ENCODE data around the gene USP3. TPM values are rescaled to one million over a fixed set of nuclear protein-coding genes. Genes with fewer than 3 reads are reported as not detected.

USP3 gene
- total and polyA plus RNA-seq, 2 donors (not counting 1 experiment from before 2014, with no cell fraction given), result 21.3 to 55.5 TPM

- no peaks in the 10 kb centered on the region for H3K36me3 ChIP-seq (ENCODE audit: control insufficient read depth, insufficient read depth, low read length)
- TF ChIP-seq, protein P1, sequence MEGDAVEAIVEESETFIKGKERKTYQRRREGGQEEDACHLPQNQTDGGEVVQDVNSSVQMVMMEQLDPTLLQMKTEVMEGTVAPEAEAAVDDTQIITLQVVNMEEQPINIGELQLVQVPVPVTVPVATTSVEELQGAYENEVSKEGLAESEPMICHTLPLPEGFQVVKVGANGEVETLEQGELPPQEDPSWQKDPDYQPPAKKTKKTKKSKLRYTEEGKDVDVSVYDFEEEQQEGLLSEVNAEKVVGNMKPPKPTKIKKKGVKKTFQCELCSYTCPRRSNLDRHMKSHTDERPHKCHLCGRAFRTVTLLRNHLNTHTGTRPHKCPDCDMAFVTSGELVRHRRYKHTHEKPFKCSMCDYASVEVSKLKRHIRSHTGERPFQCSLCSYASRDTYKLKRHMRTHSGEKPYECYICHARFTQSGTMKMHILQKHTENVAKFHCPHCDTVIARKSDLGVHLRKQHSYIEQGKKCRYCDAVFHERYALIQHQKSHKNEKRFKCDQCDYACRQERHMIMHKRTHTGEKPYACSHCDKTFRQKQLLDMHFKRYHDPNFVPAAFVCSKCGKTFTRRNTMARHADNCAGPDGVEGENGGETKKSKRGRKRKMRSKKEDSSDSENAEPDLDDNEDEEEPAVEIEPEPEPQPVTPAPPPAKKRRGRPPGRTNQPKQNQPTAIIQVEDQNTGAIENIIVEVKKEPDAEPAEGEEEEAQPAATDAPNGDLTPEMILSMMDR (conservative IDR thresholded peaks at IDR 0.05 in 1 of 2, IDR thresholded peaks at IDR 0.05 in 1 of 2; ENCODE audit: low read depth in 1 of 2, low read length in 2 of 2), result no peak
- no peak for TF ChIP-seq EZH2 (IDR thresholded peaks at IDR 0.05; ENCODE audit: low read length, missing control alignments)
These were observed 46.4 kb upstream of the USP3 start for GRCh38 chr15:63458026-63458425.

DNA sequence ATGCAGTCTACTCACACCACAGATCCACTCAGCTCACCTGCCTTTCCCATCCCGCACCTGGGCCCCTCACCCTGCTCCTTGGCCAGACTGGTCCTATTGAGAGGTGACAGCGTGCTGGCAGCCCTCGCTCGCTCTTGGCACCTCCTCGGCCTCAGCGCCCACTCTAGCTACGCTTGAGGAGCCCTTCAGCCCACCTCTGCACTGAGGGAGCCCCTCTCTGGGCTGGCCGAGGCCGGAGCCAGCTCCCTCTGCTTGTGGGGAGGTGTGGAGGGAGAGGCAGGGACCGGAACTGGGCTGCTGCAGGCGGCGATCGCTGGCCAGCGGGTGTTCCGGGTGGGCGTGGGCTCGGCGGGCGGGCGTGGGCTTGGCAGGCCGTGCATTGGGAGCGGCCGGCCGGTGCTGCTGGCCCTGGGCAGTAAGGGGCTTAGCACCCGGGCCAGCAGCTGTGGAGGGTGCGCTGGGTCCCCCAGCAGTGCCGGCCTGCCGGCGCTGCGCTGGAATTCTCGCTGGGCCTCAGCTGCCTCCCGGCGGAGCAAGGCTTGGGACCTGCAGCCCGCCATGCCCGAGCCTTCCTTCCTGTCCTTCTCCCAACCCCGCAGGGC, 45.5 kb upstream of the USP3 start:
- TF ChIP-seq, protein P1 (conservative IDR thresholded peaks at IDR 0.05 in 1 of 2, IDR thresholded peaks at IDR 0.05 in 1 of 2; ENCODE audit: low read depth in 1 of 2, low read length in 2 of 2), result no peak
- TF ChIP-seq EZH2 (IDR thresholded peaks at IDR 0.05; ENCODE audit: low read length, missing control alignments), result no peak
- no peaks in the 10 kb centered on the region for H4K20me1 ChIP-seq (ENCODE audit: control insufficient read depth, extremely low read depth, insufficient read depth, low read length)
- no peaks in the 10 kb centered on the region for H3K79me2 ChIP-seq (ENCODE audit: control insufficient read depth, insufficient read depth, low read length)
- H3K9me3 ChIP-seq (ENCODE audit: control insufficient read depth, insufficient read depth, low read depth, low read length), result no peaks in the 10 kb centered on the region
- no peak overlapping the region for H3K4me3 ChIP-seq (replicated peaks in 1 of 4; ENCODE audit: control extremely low read depth in 1 of 4, insufficient read depth in 1 of 4, low read depth in 3 of 4, low read length in 4 of 4)
- no peak overlapping the region for H3K4me2 ChIP-seq (ENCODE audit: extremely low read depth, insufficient read depth, low read length)
- H3K36me3 ChIP-seq (ENCODE audit: control insufficient read depth, insufficient read depth, low read length), result no peaks in the 10 kb centered on the region
- peaks cover 3% of the 10 kb centered on the region for H3K27me3 ChIP-seq (ENCODE audit: control insufficient read depth, insufficient read depth, low read length)
- no peak overlapping the region for H2AFZ ChIP-seq (ENCODE audit: low read length)
- DNase-seq (ENCODE audit: low read depth in 2 of 2), result no peak
- peaks cover 6% of the 10 kb centered on the region for H3K4me1 ChIP-seq (ENCODE audit: control insufficient read depth, extremely low read depth, insufficient read depth, low read length)
- no peak overlapping the region for H3K27ac ChIP-seq (ENCODE audit: insufficient read depth, low read length)
- H3K9ac ChIP-seq (ENCODE audit: insufficient read depth, low read length), result no peak overlapping the region

More at GRCh38 chr15:63458026-63458425, 46.4 kb upstream of the USP3 start:
- no peaks in the 10 kb centered on the region for H4K20me1 ChIP-seq (ENCODE audit: control insufficient read depth, extremely low read depth, insufficient read depth, low read length)
- no peak overlapping the region for H3K9ac ChIP-seq (ENCODE audit: insufficient read depth, low read length)
- no peak overlapping the region for H3K4me2 ChIP-seq (ENCODE audit: extremely low read depth, insufficient read depth, low read length)
- H3K27ac ChIP-seq (ENCODE audit: insufficient read depth, low read length), result no peak overlapping the region
- H3K79me2 ChIP-seq (ENCODE audit: control insufficient read depth, insufficient read depth, low read length), result no peaks in the 10 kb centered on the region
- no peak overlapping the region for H3K4me3 ChIP-seq (replicated peaks in 1 of 4; ENCODE audit: control extremely low read depth in 1 of 4, insufficient read depth in 1 of 4, low read depth in 3 of 4, low read length in 4 of 4)
- H2AFZ ChIP-seq (ENCODE audit: low read length), result no peak overlapping the region
- no peaks in the 10 kb centered on the region for H3K9me3 ChIP-seq (ENCODE audit: control insufficient read depth, insufficient read depth, low read depth, low read length)
- peaks cover 3% of the 10 kb centered on the region for H3K27me3 ChIP-seq (ENCODE audit: control insufficient read depth, insufficient read depth, low read length)
- no peak for DNase-seq (ENCODE audit: low read depth in 2 of 2)
- peaks cover 6% of the 10 kb centered on the region for H3K4me1 ChIP-seq (ENCODE audit: control insufficient read depth, extremely low read depth, insufficient read depth, low read length)

DNA sequence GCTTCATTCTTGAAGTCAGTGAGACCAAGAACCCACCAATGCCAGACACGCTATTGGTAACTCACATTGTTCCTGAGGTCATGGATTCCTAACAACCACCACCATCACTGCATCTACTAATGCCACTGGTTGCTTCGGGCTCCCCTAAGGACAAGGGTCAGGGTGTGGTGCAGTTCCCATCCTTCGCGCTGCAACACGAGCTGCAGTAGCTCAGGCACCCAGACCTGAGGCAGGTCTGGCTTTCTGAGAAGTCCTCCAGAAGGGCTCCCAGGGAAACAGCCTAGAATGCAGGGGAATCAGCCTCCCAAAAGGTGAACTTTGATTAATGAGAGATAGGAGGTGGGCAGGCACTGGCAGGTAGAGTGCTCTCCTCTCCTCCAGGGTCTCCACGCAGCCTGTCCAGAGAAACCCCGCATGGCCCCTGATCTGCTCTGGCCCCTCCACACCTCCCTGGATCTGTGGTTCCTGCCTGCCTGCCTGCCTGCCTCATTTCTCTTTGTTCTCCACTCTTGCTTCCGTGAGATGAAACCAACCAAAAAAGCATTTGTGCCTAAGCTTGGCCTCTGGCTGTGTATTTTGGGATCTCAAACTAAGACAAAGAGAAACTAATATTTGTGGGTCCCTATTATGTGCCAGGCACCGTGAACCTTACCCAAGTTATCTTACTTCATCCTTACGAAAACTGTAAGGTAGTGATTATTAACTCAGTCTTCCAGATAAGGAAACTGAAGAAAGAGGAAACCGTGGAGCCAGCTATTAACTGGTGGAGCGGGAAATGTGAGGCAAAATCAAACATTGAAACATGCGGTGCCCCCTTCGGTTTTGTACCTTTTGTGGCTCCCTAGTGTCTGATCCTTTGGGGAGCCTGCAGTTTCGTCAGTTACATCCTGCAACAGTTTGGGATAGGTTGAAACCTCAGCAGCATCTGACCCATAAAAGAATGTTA, 43.9 kb upstream of the USP3 start:
- H3K36me3 ChIP-seq (ENCODE audit: control insufficient read depth, insufficient read depth, low read length), result no peaks in the 10 kb centered on the region
- no peak overlapping the region for H3K27ac ChIP-seq (ENCODE audit: insufficient read depth, low read length)
- H3K79me2 ChIP-seq (ENCODE audit: control insufficient read depth, insufficient read depth, low read length), result no peaks in the 10 kb centered on the region
- peaks cover 12% of the 10 kb centered on the region for H3K4me1 ChIP-seq (ENCODE audit: control insufficient read depth, extremely low read depth, insufficient read depth, low read length)
- no peak for DNase-seq (ENCODE audit: low read depth in 2 of 2)
- H4K20me1 ChIP-seq (ENCODE audit: control insufficient read depth, extremely low read depth, insufficient read depth, low read length), result no peaks in the 10 kb centered on the region
- peaks cover 3% of the 10 kb centered on the region for H3K27me3 ChIP-seq (ENCODE audit: control insufficient read depth, insufficient read depth, low read length)
- TF ChIP-seq, protein P1 (conservative IDR thresholded peaks at IDR 0.05 in 1 of 2, IDR thresholded peaks at IDR 0.05 in 1 of 2; ENCODE audit: low read depth in 1 of 2, low read length in 2 of 2), result no peak
- no peak for TF ChIP-seq EZH2 (IDR thresholded peaks at IDR 0.05; ENCODE audit: low read length, missing control alignments)
- H3K9me3 ChIP-seq (ENCODE audit: control insufficient read depth, insufficient read depth, low read depth, low read length), result no peaks in the 10 kb centered on the region
- H2AFZ ChIP-seq (ENCODE audit: low read length), result no peak overlapping the region
- no peak overlapping the region for H3K4me3 ChIP-seq (replicated peaks in 1 of 4; ENCODE audit: control extremely low read depth in 1 of 4, insufficient read depth in 1 of 4, low read depth in 3 of 4, low read length in 4 of 4)
- no peak overlapping the region for H3K9ac ChIP-seq (ENCODE audit: insufficient read depth, low read length)
- H3K4me2 ChIP-seq (ENCODE audit: extremely low read depth, insufficient read depth, low read length), result no peak overlapping the region
